Type B pancreatic cell (in vitro differentiated cells): Measurements from ENCODE around the gene SULT2B1. TPM values are rescaled to one million over a fixed set of nuclear protein-coding genes. Genes with fewer than 3 reads are reported as not detected.

ENCODE experiments used
- DNase-seq: peaks from one replicate; pipeline ENCODE4 v3.0.0; 2021; ENCODE audit warnings: mixed read lengths; ENCODE audit not compliant: unreplicated experiment; ENCODE audit errors: extremely low spot score
- H3K27ac Mint-ChIP-seq: 2 replicates; pipeline ENCODE4 v1.8.0; 2021; ENCODE audit warnings: mild to moderate bottlenecking, mixed read lengths
- H3K27me3 Mint-ChIP-seq: 2 replicates; pipeline ENCODE4 v1.8.0; 2021; ENCODE audit warnings: mixed read lengths
- H3K36me3 Mint-ChIP-seq: 2 replicates; pipeline ENCODE4 v1.8.0; 2021; ENCODE audit warnings: mixed read lengths
- H3K4me1 Mint-ChIP-seq: one replicate; pipeline ENCODE4 v1.8.0; 2021; ENCODE audit warnings: mixed read lengths; ENCODE audit not compliant: unreplicated experiment
- H3K4me3 Mint-ChIP-seq: 2 replicates; pipeline ENCODE4 v1.8.0; 2021; ENCODE audit warnings: mild to moderate bottlenecking, mixed read lengths
- H3K9me3 Mint-ChIP-seq: 2 replicates; pipeline ENCODE4 v1.8.0; 2021; ENCODE audit warnings: mixed read lengths
- total RNA-seq: library from RNA; stranded (reverse); gene quantifications from 2 replicates; pipeline ENCODE4 v1.2.1, GENCODE V29; 2021; ENCODE audit warnings: low replicate concordance
- TF ChIP-seq, protein P1 (sequence below): fragments of 200-600 bp; sonication (generic); conservative IDR thresholded peaks from 2 replicates; pipeline ENCODE4 v1.5.0; 2021; ENCODE audit warnings: antibody characterized with exemption, mild to moderate bottlenecking

Gene SULT2B1
- total RNA-seq, 1 donor from 2014 or later, result 0.77 TPM

GRCh38 chr19:48556825-48557224 is 4.9 kb downstream of the SULT2B1 start:
- H3K4me1 Mint-ChIP-seq, result peaks cover 18% of the 10 kb centered on the region
- no peaks in the 10 kb centered on the region for H3K9me3 Mint-ChIP-seq
- no peak for DNase-seq
- H3K27ac Mint-ChIP-seq, result peak overlapping the region; percentile 46
- no peaks in the 10 kb centered on the region for H3K36me3 Mint-ChIP-seq
- TF ChIP-seq, protein P1, sequence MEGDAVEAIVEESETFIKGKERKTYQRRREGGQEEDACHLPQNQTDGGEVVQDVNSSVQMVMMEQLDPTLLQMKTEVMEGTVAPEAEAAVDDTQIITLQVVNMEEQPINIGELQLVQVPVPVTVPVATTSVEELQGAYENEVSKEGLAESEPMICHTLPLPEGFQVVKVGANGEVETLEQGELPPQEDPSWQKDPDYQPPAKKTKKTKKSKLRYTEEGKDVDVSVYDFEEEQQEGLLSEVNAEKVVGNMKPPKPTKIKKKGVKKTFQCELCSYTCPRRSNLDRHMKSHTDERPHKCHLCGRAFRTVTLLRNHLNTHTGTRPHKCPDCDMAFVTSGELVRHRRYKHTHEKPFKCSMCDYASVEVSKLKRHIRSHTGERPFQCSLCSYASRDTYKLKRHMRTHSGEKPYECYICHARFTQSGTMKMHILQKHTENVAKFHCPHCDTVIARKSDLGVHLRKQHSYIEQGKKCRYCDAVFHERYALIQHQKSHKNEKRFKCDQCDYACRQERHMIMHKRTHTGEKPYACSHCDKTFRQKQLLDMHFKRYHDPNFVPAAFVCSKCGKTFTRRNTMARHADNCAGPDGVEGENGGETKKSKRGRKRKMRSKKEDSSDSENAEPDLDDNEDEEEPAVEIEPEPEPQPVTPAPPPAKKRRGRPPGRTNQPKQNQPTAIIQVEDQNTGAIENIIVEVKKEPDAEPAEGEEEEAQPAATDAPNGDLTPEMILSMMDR, result no peak
- H3K4me3 Mint-ChIP-seq, result no peak overlapping the region
- H3K27me3 Mint-ChIP-seq, result no peaks in the 10 kb centered on the region

DNA sequence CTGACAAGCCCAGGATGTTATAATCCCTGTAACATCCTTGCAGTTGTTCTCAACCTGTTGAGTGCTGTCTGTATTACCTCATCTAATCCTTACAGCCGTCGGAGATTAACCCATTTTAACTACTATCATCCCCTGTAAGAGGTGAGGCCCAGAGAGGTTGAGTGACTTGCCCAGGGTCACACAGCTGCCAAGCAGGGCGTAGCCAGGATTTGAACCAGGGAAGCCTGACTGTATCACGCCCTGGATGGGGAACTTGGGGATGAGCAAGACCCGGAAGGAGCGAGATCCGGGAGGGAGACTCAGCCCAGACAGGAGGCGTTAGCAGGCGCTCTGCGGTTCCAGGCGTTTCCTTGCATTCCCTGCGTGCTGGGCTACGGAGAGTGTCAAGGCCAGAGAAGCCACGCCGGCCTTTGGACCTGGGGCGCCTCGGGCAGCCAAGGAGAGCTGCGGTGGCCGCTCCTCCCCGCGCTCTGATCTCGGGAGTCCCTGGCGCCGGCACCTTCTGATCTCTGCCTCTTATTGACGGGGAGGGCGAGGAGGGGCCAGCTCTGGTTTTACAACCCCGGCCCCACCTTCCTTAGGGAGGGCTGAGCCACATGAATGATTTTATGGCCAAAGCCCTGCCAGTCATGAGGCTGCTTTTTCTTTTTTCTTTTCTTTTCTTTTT is 6.2 kb downstream of the SULT2B1 start:
- Mint-ChIP-seq H3K36me3 (no peaks in the 10 kb centered on the region), H3K4me1 (peaks cover 19% of the 10 kb centered on the region), H3K9me3 (no peaks in the 10 kb centered on the region), H3K27ac (peak overlapping the region; percentile 80), H3K4me3 (no peak overlapping the region), H3K27me3 (no peaks in the 10 kb centered on the region)
- no peak for DNase-seq
- TF ChIP-seq, protein P1, result no peak

DNA sequence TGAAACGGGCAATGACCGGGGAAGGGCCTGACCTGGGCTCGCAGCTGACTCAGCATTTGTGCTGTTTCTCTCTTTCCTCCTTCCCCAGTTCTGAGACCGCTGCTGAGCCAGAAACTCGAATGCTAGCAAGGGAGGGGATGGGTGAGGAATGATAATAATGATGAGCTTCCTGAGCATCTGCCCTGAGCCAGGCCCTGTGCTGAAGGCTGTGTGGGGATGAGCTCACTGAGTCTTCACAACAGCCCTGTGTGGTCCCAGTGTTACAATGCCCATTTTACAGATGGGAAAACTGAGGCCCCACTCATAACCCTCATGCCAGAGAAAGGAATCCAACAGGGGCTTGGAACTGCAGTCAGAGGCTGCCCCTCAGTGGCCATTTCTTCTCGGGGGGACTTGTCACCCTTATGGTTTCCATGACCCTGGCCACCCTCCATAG is 8.1 kb downstream of the SULT2B1 start:
- TF ChIP-seq, protein P1, result peak; percentile 32
- Mint-ChIP-seq H3K27me3 (no peaks in the 10 kb centered on the region), H3K4me1 (peaks cover 13% of the 10 kb centered on the region), H3K9me3 (no peaks in the 10 kb centered on the region), H3K36me3 (no peaks in the 10 kb centered on the region), H3K4me3 (no peak overlapping the region), H3K27ac (peak overlapping the region; percentile 86)
- DNase-seq, result no peak

DNA sequence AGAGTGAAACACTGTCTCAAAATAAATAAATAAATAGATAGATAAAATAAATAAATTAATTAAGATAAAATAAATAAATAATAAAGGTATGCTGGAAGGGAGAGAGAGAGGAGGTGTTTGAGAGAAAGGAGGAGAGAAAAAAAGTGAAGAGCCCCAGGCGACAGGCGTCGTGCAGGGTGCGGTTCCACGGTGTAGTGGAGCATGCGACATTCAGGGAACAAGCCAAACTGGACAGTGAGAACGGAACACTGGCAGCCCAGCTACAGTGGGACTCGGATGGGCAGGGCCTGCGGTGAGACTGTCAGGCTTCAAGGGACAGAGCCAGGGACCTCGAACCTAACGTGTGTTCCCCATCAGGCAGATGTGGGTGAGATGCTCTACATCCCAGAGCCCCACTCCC is 9.4 kb downstream of the SULT2B1 start:
- H3K27me3 Mint-ChIP-seq, result no peaks in the 10 kb centered on the region
- no peak for DNase-seq
- no peaks in the 10 kb centered on the region for H3K36me3 Mint-ChIP-seq
- H3K27ac Mint-ChIP-seq, result peak overlapping the region; percentile 76
- H3K9me3 Mint-ChIP-seq, result no peaks in the 10 kb centered on the region
- TF ChIP-seq, protein P1, result no peak
- H3K4me3 Mint-ChIP-seq, result no peak overlapping the region
- peaks cover 10% of the 10 kb centered on the region for H3K4me1 Mint-ChIP-seq

- DNase-seq, result no peak
- Mint-ChIP-seq H3K27me3 (peaks cover 7% of the 10 kb centered on the region), H3K27ac (peak overlapping the region; percentile 77), H3K4me1 (peaks cover 10% of the 10 kb centered on the region), H3K9me3 (no peaks in the 10 kb centered on the region), H3K4me3 (no peak overlapping the region), H3K36me3 (no peaks in the 10 kb centered on the region)
- TF ChIP-seq, protein P1, result no peak
Measured at GRCh38 chr19:48565090-48565489, 13.1 kb downstream of the SULT2B1 start.
